ENCODE results near the gene GYPB.
"Not testable (repeated sequence)": the region's sequence is repeated elsewhere in the genome, so short reads cannot be mapped to it uniquely, and the experiment has no call there.

Gene GYPB

GRCh38 chr4:144008602-144009001, 10.6 kb downstream of the GYPB start:
- DNase-seq: not testable (repeated sequence)

DNA sequence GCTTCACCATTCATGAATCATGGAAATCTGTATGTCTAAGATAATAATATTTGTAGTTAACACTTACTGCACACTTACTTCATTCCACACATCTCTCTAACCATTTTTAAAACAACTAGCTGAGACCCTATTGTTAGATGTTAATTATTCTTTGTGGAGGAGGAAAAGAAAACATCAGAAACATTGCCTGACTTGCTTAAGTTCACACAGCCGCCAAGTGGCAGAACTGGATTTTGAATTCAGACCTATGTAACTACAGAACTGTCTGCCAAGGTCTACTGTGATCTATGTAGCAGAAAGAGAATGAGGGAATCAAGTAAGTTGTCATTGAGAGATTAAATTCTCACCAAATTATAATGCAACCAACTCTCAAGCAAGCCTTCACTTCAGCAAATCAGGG, 11.2 kb downstream of the GYPB start:
- not testable (repeated sequence) for DNase-seq

- DNase-seq: not testable (repeated sequence)
Measured at GRCh38 chr4:144006200-144006803, 12.9 kb downstream of the GYPB start.

- not testable (repeated sequence) for DNase-seq
Measured at GRCh38 chr4:144005558-144005953, 13.6 kb downstream of the GYPB start.

DNA sequence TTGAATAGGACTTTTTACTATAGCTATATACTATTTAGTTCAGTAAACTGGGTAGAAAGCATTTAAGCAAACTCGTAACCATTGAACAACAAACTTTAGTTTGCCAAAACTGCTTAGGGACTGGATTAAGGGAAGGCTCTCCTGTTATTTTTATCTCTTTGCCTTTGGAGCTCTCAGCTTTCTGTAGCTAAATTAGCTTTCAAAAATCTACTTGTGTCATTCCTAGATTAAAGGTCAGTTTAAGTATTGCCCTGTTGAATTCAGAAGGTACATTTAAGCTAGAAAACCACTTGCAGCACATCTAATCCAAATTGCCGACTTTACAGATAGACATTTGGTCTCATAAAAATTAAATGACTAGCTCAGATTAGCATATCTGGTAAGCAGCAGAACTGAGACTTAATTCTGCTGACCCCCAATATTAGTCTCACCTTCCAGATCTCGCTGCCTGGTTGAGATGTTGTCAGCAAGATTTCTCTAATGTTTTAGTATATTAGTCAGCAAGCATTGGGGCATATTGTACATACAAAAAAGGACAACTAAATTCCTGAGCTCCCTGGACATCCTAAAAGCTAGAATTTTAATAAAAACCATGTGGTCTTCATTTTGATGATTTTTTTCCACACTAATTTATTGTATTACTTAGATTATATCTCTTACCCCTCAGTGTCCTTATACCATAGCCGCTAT, 14.2 kb downstream of the GYPB start:
- DNase-seq: not testable (repeated sequence)

DNA sequence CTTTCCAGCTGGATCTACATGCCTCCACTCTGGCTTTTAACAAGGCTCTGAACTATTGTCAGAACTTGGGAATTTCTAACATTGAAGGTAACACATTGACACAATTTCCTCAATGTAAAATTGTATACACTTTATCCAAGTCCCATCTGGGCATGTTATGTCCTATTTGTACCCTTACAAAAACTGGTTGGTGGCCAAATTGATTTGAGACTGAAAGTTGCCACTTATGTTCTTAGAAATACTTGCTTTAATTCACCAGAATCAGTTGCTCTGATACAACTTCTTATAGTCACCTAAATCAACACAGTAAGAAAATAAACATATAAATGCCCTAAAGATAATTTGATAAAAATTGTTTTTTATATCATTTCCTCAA, 15.3 kb downstream of the GYPB start:
- DNase-seq: not testable (repeated sequence)

- DNase-seq: not testable (repeated sequence)
Measured at GRCh38 chr4:144003205-144003889, 15.8 kb downstream of the GYPB start.

- DNase-seq: not testable (repeated sequence)
Measured at GRCh38 chr4:144000331-144000995, 18.7 kb downstream of the GYPB start.

GRCh38 chr4:143996193-143996592, 23.0 kb downstream of the GYPB start:
- not testable (repeated sequence) for DNase-seq

GRCh38 chr4:143991761-143992160, 27.4 kb downstream of the GYPB start:
- DNase-seq: not testable (repeated sequence)

DNA sequence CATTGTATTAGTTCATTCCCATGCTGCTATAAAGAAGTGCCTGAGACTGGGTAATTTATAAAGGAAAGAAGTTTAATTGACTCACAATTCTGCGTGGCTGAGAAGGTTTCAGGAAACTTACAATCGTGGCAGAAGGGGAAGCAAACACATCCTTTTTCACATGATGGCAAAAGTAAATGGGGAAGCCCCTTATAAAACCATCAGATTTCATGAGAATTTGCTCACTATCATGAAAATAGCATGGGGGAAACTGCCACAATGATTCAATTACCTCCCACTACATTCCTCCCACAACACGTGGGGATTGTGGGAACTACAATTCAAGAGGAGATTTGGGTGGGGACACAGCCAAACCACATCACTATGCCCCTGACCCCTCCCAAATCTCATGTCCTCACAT, 28.5 kb downstream of the GYPB start:
- DNase-seq: not testable (repeated sequence)

- no peak for DNase-seq
Measured at GRCh38 chr4:143986180-143986579, 33.0 kb downstream of the GYPB start.

DNA sequence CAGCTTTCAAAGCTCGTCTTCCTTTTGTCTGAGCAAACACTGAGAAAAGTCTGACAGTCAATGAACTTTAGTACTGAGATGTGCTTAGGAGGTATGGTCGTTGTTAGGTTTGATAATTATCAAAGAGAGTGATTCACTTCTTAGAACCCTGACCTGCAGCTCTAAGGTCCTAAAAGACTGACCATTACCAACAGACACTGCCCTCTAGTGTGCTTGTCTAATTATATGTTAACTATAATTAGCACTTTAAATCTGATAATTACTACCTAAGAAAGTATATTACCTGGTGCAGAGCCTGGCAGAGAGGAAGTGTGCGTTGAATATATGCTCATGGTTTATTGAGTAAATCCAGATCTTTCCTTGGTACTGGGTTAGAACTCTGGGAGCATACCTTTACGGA, 38.4 kb downstream of the GYPB start:
- not testable (repeated sequence) for DNase-seq

GRCh38 chr4:143975527-143975926, 43.7 kb downstream of the GYPB start:
- DNase-seq: not testable (repeated sequence)

DNA sequence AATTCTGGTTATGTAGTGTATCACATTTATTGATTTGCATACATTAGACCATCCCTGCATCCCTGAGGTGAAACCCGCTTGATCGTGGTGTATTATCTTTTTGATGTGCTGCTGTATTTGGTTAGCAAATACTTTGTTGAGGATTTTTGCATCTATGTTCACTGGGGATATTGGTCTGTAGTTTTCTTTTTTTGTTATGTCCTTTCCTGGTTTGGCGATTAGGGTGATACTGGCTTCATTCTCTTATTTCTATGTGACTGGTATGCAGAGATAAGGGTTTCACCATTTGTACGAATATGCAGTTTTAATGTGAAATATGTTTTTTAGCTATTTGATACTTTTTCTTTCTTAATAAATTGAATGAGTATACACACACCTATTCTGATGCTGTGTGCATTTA, 45.2 kb downstream of the GYPB start:
- not testable (repeated sequence) for DNase-seq

- no peak for DNase-seq
Measured at GRCh38 chr4:143961075-143961474, 58.1 kb downstream of the GYPB start.

GRCh38 chr4:143955306-143955705, 63.9 kb downstream of the GYPB start:
- not testable (repeated sequence) for DNase-seq

DNA sequence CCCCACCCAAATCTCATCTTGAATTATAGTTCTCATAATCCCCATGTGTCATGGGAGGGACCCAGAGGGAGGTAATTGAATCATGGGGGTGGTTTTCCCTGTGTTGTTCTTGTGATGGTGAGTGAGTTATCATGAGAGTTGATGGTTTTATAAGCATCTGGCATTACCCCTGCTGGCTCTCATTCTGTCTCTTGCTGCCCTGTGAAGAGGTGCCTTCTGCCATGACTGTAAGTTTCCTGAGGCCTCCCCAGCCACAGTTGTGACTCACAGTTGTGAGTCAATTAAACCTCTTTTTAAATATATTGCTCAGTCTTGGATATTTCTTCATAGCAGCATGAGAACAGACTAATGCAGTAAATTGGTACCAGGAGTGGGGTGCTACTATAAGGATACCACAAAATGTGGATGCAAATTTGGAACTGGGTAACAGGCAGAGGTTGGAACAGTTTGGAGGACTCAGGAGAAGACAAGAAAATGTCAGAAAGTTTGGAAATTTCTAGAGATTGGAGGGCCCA, 67.7 kb downstream of the GYPB start:
- DNase-seq: not testable (repeated sequence)

GRCh38 chr4:143950967-143951366, 68.2 kb downstream of the GYPB start:
- DNase-seq: not testable (repeated sequence)

DNA sequence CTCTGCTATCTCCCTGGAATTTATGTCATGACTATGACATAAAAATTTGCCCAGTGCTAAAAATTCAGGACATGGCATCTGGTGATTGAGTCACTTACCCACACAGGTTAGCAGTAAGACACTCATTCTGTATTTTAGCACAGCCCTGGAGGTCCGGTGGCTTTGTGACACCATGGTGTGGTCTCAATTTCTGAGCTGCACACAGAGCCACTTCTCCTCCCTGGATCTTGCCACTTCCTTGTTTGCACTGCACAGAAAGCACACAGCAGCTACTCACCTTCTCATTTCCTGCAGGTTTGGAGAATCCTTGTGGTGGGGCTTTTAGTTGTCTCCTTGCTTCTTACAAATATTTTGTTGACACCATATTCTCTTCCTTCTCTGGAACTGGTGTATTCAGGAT, 69.0 kb downstream of the GYPB start:
- not testable (repeated sequence) for DNase-seq

DNA sequence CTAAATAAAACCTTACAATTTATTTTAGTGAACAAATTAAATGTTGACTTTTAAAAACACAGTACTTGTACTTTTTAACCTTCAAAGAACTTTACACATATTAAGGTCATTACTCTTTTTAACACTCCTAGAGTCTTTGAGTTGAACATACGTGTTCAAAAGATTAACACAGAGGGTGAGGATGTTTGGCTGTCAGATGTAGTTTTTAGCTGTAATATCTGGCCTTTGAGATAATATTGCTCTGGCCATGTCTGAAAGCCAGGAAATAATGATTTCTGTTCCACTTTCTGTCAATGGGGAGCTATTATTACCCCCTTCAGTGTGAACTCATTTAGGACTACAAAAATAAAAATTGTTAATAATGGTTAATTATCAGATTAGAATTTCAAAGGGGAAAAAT, 71.7 kb downstream of the GYPB start:
- not testable (repeated sequence) for DNase-seq
